Mesothelial cell of epicardium (in vitro differentiated cells): ENCODE measurements around the gene TMEM236. TPM values are rescaled to one million over a fixed set of nuclear protein-coding genes. Genes with fewer than 3 reads are reported as not detected.

ENCODE experiments used
- DNase-seq, 2 experiments: peaks; one replicate each; pipeline ENCODE4 v3.0.0; 2021; ENCODE audit warnings: low spot score in 2 of 2; ENCODE audit not compliant: unreplicated experiment in 2 of 2
- H3K27ac Mint-ChIP-seq: 2 replicates; pipeline ENCODE4 v1.8.0; 2021; ENCODE audit warnings: mixed read lengths
- H3K27me3 Mint-ChIP-seq: 2 replicates; pipeline ENCODE4 v1.8.0; 2021; ENCODE audit warnings: low read depth, mixed read lengths
- H3K36me3 Mint-ChIP-seq: 2 replicates; pipeline ENCODE4 v1.8.0; 2021; ENCODE audit warnings: mixed read lengths
- H3K4me1 Mint-ChIP-seq: 2 replicates; pipeline ENCODE4 v1.8.0; 2021; ENCODE audit warnings: mixed read lengths
- H3K4me3 Mint-ChIP-seq: 2 replicates; pipeline ENCODE4 v1.8.0; 2021; ENCODE audit warnings: mild to moderate bottlenecking, moderate library complexity, mixed read lengths
- H3K9me3 Mint-ChIP-seq: 2 replicates; pipeline ENCODE4 v1.8.0; 2021; ENCODE audit warnings: mixed read lengths
- CTCF ChIP-seq: fragments of 200-600 bp; sonication (generic); IDR thresholded peaks from one replicate; pipeline ENCODE4 v1.5.0; 2021; ENCODE audit warnings: antibody characterized with exemption; ENCODE audit not compliant: unreplicated experiment
- total RNA-seq: library from RNA; stranded (reverse); gene quantifications from 3 replicates; pipeline ENCODE4 v1.2.1, GENCODE V29; 2021

The TMEM236 gene
- total RNA-seq, 1 donor from 2014 or later, result 0.04 TPM

GRCh38 chr10:17729630-17730029 is 22.4 kb upstream of the TMEM236 start:
- H3K4me1 Mint-ChIP-seq, result peaks cover 3% of the 10 kb centered on the region
- no peaks in the 10 kb centered on the region for H3K36me3 Mint-ChIP-seq
- no peaks in the 10 kb centered on the region for H3K27me3 Mint-ChIP-seq
- no peak for TF ChIP-seq CTCF
- no peak for DNase-seq
- H3K9me3 Mint-ChIP-seq, result no peaks in the 10 kb centered on the region
- H3K27ac Mint-ChIP-seq, result no peak overlapping the region
- H3K4me3 Mint-ChIP-seq, result no peak overlapping the region

GRCh38 chr10:17730667-17731066 is 21.3 kb upstream of the TMEM236 start:
- Mint-ChIP-seq H3K4me1 (peaks cover 3% of the 10 kb centered on the region), H3K36me3 (no peaks in the 10 kb centered on the region), H3K27ac (no peak overlapping the region), H3K27me3 (no peaks in the 10 kb centered on the region), H3K9me3 (no peaks in the 10 kb centered on the region), H3K4me3 (no peak overlapping the region)
- DNase-seq, result no peak
- no peak for TF ChIP-seq CTCF

- no peak for TF ChIP-seq CTCF
- DNase-seq, result no peak
- Mint-ChIP-seq H3K4me3 (no peak overlapping the region), H3K4me1 (peaks cover 3% of the 10 kb centered on the region), H3K9me3 (no peaks in the 10 kb centered on the region), H3K27ac (no peak overlapping the region), H3K36me3 (no peaks in the 10 kb centered on the region), H3K27me3 (no peaks in the 10 kb centered on the region)
Observed at GRCh38 chr10:17731331-17732020, 20.5 kb upstream of the TMEM236 start.

GRCh38 chr10:17733620-17734019 is 18.4 kb upstream of the TMEM236 start:
- no peak for DNase-seq
- no peak for TF ChIP-seq CTCF
- no peaks in the 10 kb centered on the region for H3K9me3 Mint-ChIP-seq
- no peaks in the 10 kb centered on the region for H3K4me1 Mint-ChIP-seq
- H3K27ac Mint-ChIP-seq, result no peak overlapping the region
- H3K4me3 Mint-ChIP-seq, result no peak overlapping the region
- no peaks in the 10 kb centered on the region for H3K27me3 Mint-ChIP-seq
- H3K36me3 Mint-ChIP-seq, result no peaks in the 10 kb centered on the region

GRCh38 chr10:17734432-17735080 is 17.4 kb upstream of the TMEM236 start:
- Mint-ChIP-seq H3K4me3 (no peak overlapping the region), H3K4me1 (no peaks in the 10 kb centered on the region), H3K27me3 (no peaks in the 10 kb centered on the region), H3K27ac (no peak overlapping the region), H3K9me3 (no peaks in the 10 kb centered on the region), H3K36me3 (no peaks in the 10 kb centered on the region)
- no peak for DNase-seq
- TF ChIP-seq CTCF, result no peak
